Cerebellar nuclear complex (tissue), 1 donor: ENCODE data around the gene DMBT1.
"Not testable (repeated sequence)": the region's sequence is repeated elsewhere in the genome, so short reads cannot be mapped to it uniquely, and the experiment has no call there.

Experiments used
- DNase-seq, 2 experiments: peaks; one replicate each; lab custom pipeline; 2025; lab: John Stamatoyannopoulos, UW

Gene DMBT1

GRCh38 chr10:122586070-122586469 is 25.5 kb downstream of the DMBT1 start:
- not testable (repeated sequence) for DNase-seq

- DNase-seq, result no peak
These were observed 26.7 kb downstream of the DMBT1 start for GRCh38 chr10:122587098-122587760.

GRCh38 chr10:122588381-122588780 is 27.8 kb downstream of the DMBT1 start:
- no peak for DNase-seq

GRCh38 chr10:122590153-122590552 is 29.6 kb downstream of the DMBT1 start:
- DNase-seq, result no peak

GRCh38 chr10:122591736-122592135 is 31.2 kb downstream of the DMBT1 start:
- no peak for DNase-seq

- DNase-seq, result no peak
These were observed 31.6 kb downstream of the DMBT1 start for GRCh38 chr10:122592161-122592560.

- DNase-seq, result no peak
These were observed 57.1 kb downstream of the DMBT1 start for GRCh38 chr10:122617476-122618270.

- DNase-seq, result no peak
These were observed 58.1 kb downstream of the DMBT1 start for GRCh38 chr10:122618461-122619165.

- DNase-seq, result not testable (repeated sequence)
These were observed 60.4 kb downstream of the DMBT1 start for GRCh38 chr10:122620961-122621360.

- no peak for DNase-seq
These were observed 64.0 kb downstream of the DMBT1 start for GRCh38 chr10:122624546-122624945.

GRCh38 chr10:122630526-122630925 is 70.0 kb downstream of the DMBT1 start:
- DNase-seq, result no peak

- no peak for DNase-seq
These were observed 71.5 kb downstream of the DMBT1 start for GRCh38 chr10:122632031-122632430.

- no peak for DNase-seq
These were observed 72.0 kb downstream of the DMBT1 start for GRCh38 chr10:122632576-122632975.

- no peak for DNase-seq
These were observed 76.4 kb downstream of the DMBT1 start for GRCh38 chr10:122636953-122637352.

- no peak for DNase-seq
These were observed 76.8 kb downstream of the DMBT1 start for GRCh38 chr10:122637376-122637775.

- DNase-seq, result no peak
These were observed 77.6 kb downstream of the DMBT1 start for GRCh38 chr10:122638106-122638505.

- no peak for DNase-seq
These were observed 79.2 kb downstream of the DMBT1 start for GRCh38 chr10:122639801-122640200.

GRCh38 chr10:122640921-122641320 is 80.4 kb downstream of the DMBT1 start:
- DNase-seq, result no peak

- no peak for DNase-seq
These were observed 82.4 kb downstream of the DMBT1 start for GRCh38 chr10:122642726-122643605.

GRCh38 chr10:122643931-122644534 is 83.5 kb downstream of the DMBT1 start:
- no peak for DNase-seq
